GM21717 (cell line): Measurements from ENCODE around the gene PAK4.

Experiments
- ATAC-seq: cut with Tn5 transposase; IDR thresholded peaks from one replicate; pipeline ENCODE4 v1.9.1; 2021; ENCODE audit warnings: mild to moderate bottlenecking, moderate library complexity; ENCODE audit not compliant: unreplicated experiment

PAK4 gene

GRCh38 chr19:39145180-39145953 lies 19.8 kb downstream of the PAK4 start:
- no peak for ATAC-seq

- no peak for ATAC-seq
These were observed 20.5 kb downstream of the PAK4 start for GRCh38 chr19:39146091-39146490.

- ATAC-seq, result no peak
These were observed 21.3 kb downstream of the PAK4 start for GRCh38 chr19:39146686-39147450.

- no peak for ATAC-seq
These were observed 21.9 kb downstream of the PAK4 start for GRCh38 chr19:39147480-39147879.

- ATAC-seq, result no peak
These were observed 23.4 kb downstream of the PAK4 start for GRCh38 chr19:39148939-39149529.

- no peak for ATAC-seq
These were observed 24.6 kb downstream of the PAK4 start for GRCh38 chr19:39150235-39150634.

- no peak for ATAC-seq
These were observed 25.4 kb downstream of the PAK4 start for GRCh38 chr19:39150807-39151600.

GRCh38 chr19:39152066-39152465 lies 26.5 kb downstream of the PAK4 start:
- no peak for ATAC-seq

GRCh38 chr19:39154100-39154628 lies 28.6 kb downstream of the PAK4 start:
- ATAC-seq, result no peak

GRCh38 chr19:39154629-39155100 lies 29.1 kb downstream of the PAK4 start:
- no peak for ATAC-seq

- no peak for ATAC-seq
These were observed 29.6 kb downstream of the PAK4 start for GRCh38 chr19:39155114-39155700.

- ATAC-seq, result no peak
These were observed 30.2 kb downstream of the PAK4 start for GRCh38 chr19:39155741-39156140.

GRCh38 chr19:39156326-39157230 lies 31.0 kb downstream of the PAK4 start:
- no peak for ATAC-seq

- ATAC-seq, result no peak
These were observed 31.9 kb downstream of the PAK4 start for GRCh38 chr19:39157275-39157996.

- ATAC-seq, result no peak
These were observed 32.4 kb downstream of the PAK4 start for GRCh38 chr19:39157997-39158389.

GRCh38 chr19:39158646-39159260 lies 33.2 kb downstream of the PAK4 start:
- ATAC-seq, result no peak

GRCh38 chr19:39160523-39160861 lies 34.9 kb downstream of the PAK4 start:
- no peak for ATAC-seq
